HG03066 (cell line): Measurements from ENCODE around the gene PYCR2.

Experiments
- ATAC-seq: cut with Tn5 transposase; IDR thresholded peaks from one replicate; pipeline ENCODE4 v1.9.1; 2021; ENCODE audit warnings: low read depth; ENCODE audit not compliant: unreplicated experiment

Gene PYCR2

DNA sequence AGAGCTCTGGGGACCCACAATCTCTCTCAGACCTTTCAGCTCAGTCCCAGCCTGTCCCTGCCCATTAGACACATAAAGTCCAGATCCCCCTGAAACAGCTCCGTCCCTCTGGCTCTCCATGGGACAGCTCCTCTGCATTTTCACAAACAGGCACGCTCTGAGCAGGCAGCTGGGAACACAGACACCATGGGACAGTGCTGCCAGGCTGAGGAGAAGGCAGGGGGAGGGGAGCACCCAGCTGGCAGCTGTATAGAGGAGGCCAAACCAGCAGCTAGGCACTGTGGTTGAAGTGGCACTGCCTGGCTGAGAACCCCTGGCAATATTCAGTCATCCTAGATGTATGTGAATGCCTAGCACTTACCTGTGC is 43.8 kb downstream of the PYCR2 start:
- no peak for ATAC-seq

GRCh38 chr1:225879521-225880221 is 44.4 kb downstream of the PYCR2 start:
- ATAC-seq = no peak

DNA sequence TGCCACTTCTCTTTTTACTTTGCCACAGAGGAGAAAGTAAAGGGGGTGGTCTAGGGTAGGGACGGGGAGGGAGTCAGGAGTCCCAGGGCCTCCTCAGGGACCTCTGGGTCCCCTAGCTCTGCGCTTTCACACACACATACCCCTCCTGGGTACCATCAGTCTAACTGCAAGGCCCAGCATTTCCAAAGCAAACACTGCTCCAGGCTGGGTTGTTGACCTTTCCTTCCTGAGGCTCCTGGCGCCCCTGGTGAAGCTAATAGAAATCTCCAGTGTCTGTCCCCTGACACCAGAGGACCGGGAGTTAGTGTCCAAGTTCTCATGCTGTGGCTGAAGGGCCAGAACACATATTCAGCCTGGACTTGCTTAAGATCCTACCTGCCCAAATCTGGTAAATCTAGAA is 45.8 kb downstream of the PYCR2 start:
- ATAC-seq = no peak

DNA sequence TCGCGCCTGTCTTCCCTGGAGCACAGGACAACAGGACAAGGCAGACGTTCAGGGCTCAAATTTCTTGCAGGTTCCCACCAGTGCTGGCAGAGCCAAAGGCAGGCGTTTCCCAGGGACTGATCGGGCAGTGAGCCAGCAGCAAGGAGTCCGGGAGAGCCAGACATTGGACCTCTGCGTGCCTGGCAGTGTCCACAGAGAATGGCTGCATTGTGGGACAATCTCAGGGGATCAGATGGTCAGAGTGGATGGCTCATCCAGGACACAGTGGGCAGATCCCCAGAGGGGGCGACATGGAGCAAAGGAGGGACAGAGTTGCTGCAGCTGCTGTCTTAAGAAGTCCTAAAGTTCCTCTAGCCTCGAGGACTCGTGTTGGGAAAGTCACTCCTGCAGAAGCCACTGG is 46.5 kb downstream of the PYCR2 start:
- no peak for ATAC-seq

GRCh38 chr1:225876900-225877510 is 47.0 kb downstream of the PYCR2 start:
- no peak for ATAC-seq

- ATAC-seq = no peak
Measured at GRCh38 chr1:225875044-225875815, 48.8 kb downstream of the PYCR2 start.

- ATAC-seq = no peak
Measured at GRCh38 chr1:225874431-225874830, 49.6 kb downstream of the PYCR2 start.

DNA sequence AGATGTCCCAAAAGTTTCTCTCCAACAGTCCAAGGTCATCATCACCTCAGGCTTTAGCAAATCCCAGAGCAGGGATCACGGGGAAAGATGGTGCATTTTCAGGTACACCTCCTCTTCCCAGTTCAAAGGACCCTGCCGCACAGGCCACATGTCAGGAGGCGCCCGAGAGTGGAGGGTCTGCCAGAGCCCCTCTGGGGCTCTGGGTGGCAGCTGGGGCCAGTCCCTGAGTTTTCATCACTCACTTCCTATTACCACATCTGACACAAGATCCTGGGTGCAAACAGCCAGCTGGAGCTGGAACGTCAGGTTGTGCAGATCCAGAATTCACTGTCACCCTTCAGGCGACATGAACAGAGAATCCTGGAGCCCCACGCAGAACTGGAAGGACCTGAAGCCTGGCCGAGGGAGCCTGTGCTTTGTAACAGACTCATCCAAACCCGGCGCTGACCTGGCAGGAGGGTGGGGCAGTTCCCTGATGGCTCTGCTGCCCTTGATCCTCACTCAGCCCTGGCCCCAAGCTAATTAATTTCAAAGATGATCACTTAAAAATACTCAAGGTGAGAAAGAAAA is 50.7 kb downstream of the PYCR2 start:
- no peak for ATAC-seq

DNA sequence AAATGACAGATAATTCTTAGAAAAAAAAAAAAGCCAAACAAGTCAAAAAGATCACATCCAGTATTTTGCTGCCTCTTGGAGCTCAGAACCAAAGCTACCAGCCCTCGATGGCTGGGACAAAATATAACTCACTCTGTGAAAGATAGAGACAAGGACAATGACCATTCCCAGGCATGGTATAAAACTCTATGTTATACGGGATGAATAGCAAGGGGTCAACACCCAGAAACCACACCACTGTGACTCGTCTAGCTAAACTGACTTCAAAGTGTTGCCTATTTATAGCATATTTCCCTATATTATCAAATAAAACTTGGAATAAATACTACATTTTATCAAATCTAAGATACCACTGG is 52.0 kb downstream of the PYCR2 start:
- ATAC-seq = no peak

GRCh38 chr1:225871359-225872074 is 52.5 kb downstream of the PYCR2 start:
- ATAC-seq = no peak

GRCh38 chr1:225870911-225871310 is 53.1 kb downstream of the PYCR2 start:
- ATAC-seq = no peak
